SKM-1 treated with dmso at 0.1 percent for 144 hours (cell line): Measurements from ENCODE around the gene MAX.
"Not testable (repeated sequence)": the region's sequence is repeated elsewhere in the genome, so short reads cannot be mapped to it uniquely, and the experiment has no call there.

Experiments
- DNase-seq: peaks from one replicate; lab custom pipeline; 2025; ENCODE audit not compliant: unreplicated experiment; lab: John Stamatoyannopoulos, UW

The MAX gene

GRCh38 chr14:65040666-65041433 lies 61.5 kb downstream of the MAX start:
- no peak for DNase-seq

- no peak for DNase-seq
Measured at GRCh38 chr14:65038966-65039365, 63.4 kb downstream of the MAX start.

DNA sequence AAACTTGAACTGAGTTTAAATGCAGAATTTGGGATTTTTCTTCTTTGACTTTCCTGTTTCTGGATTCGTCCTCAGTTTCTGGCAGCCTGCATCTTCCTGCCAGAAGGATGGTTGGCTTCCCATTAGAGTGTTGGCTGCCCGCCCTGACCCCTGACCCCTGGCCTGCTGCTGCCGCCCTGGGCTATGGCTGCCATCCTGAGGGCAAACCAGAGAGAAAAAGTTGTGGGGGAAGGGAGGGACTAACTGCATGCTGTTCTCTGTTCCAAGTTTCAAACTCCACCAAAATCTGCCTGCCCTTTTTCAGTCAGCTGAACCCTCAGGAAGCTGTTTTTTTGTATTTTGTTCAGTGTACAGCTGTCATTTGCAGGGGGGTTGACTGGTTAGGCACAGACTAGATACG lies 67.3 kb downstream of the MAX start:
- no peak for DNase-seq

DNA sequence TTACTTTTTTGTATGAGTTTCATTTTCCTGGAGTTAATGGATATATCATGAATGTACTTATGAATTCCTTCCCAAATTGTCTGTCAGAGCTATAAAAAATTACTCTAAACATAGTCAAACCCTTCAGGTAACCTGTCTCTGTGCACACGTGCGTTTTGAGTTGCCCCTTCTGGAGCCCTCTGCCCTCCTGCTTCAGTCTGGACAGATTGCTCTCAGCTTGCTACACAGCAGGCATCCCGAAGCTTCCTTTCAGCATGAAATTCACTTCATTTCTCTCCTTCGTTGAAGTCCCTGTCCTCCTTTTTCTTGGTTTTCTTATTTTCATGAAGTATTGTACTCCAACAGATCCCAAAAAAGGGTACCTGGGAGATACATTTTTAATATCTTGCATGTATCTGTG lies 68.3 kb downstream of the MAX start:
- no peak for DNase-seq

DNA sequence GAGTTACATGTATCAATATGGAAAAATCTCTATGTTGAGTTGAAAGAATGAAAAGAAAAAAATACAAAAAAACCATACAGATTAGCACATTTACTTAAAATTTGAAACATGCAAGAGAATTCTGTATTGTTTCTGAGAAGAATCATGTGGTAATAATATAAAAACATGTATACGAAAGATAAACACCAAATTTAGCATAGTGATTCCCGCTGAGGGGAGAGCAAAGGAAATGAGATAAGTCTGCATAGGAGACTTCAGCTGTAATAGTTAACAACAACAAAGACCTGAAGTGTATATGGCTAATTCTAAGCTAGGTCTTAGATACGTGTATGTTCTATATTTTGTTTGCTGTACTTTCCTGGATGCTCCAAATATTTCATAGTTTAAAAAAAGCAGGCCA lies 69.1 kb downstream of the MAX start:
- no peak for DNase-seq

DNA sequence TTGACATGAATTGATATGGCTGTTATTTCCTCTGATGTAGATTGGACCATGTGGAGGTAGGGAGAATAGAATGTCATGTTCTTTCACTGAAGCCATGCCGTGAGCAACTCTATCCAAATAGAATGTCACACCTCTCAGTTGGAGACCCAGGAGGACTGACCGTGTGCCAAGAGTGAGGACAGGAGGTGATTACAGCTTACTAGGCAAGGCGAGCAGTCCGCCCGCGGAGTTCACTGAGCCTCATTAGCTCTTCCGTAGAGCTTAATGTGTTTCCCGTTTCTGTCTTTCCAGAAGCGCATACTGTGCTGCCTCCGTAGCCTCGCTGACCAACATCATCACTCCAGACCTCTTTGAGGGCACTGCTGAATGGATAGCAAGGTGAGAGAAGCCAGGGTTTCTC lies 70.0 kb downstream of the MAX start:
- DNase-seq, result no peak

DNA sequence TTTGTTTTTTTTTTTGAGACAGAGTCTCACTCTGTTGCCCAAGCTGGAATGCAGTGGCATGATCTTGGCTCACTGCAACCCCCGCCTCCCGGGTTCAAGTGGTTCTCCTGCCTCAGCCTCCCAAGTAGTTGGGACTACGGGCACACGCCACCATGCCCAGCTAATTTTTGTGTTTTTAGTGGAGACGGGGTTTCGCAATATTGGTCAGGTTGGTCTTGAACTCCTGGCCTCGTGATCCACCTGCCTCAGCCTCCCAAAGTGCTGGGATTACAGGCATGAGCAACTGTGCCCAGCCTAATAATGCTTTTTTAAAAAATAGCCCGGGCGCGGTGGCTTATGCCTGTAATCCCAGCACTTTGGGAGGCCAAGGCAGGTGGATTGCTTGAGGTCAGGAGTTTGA lies 71.0 kb downstream of the MAX start:
- DNase-seq, result not testable (repeated sequence)

GRCh38 chr14:65028937-65029336 lies 73.4 kb downstream of the MAX start:
- no peak for DNase-seq

GRCh38 chr14:65027127-65027799 lies 75.1 kb downstream of the MAX start:
- no peak for DNase-seq

DNA sequence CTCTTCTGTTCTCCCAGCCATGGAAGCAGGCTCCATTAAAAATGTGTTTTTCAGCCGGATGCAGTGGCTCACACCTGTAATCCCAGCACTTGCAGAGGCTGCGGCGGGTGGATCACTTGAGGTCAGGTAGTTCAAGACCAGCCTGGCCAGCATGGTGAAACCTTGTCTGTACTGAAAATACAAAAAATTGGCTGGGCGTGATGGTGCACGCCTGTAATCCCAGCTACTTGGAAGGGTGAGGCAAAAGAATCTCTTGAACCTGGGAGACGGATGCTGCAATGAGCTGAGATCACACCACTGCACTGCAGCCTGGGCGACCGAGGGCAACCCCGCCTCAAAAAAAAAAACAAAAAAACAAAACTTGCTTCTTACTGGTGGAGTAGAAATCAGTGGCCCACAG lies 75.8 kb downstream of the MAX start:
- DNase-seq, result no peak

DNA sequence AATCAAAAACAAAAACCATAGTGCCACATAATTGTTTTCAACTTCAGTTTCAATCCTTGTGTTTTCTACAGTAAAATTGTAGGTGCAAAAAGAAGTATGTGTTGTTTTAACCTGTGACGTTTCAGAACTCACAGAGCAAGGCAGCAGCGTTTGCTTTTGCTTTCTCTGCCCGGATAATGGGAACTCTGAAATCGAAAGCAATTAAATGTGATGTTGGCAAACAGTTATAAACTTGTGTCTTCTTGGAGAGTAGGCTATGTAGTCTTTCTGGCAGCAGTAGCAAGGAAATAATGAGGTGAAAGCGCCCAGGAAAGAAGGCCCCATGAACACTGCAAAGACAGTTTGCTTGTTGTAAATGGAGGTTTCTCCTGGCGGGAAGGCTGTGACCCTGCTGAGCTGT lies 76.5 kb downstream of the MAX start:
- DNase-seq, result no peak
